Body of pancreas (tissue), 4 donors: ENCODE data around the gene EFNB1. TPM values are rescaled to one million over a fixed set of nuclear protein-coding genes. Genes with fewer than 3 reads are reported as not detected.

ENCODE experiments used
- ATAC-seq: fragments of 150-250 bp; one replicate; pipeline ENCODE4 v1.9.1; 2016
- DNase-seq, 4 donors: peaks; one replicate each; pipeline ENCODE4 v3.0.0-alpha.2; 2019
- H3K27ac ChIP-seq, 4 donors: fragments of 200-600 bp; sonication (generic); 1 replicate in 3 of 4; 2 replicates in 1 of 4; pipeline versions ENCODE4 v1.5.1 to v1.6.1; 2016 to 2019; ENCODE audit warnings: mild to moderate bottlenecking in 1 of 4, mixed read lengths in 1 of 4, moderate library complexity in 1 of 4
- H3K27me3 ChIP-seq, 2 donors: fragments of 200-600 bp; sonication (generic); one replicate each; pipeline ENCODE4 v1.6.0; 2016; ENCODE audit warnings: mild to moderate bottlenecking in 1 of 2
- H3K36me3 ChIP-seq, 2 donors: fragments of 200-600 bp; sonication (generic); replicated peaks in 1 of 2; 2 replicates each; pipeline ENCODE4 v1.5.1; 2016; ENCODE audit warnings: low read depth in 2 of 2; ENCODE audit not compliant: insufficient read depth in 1 of 2
- H3K4me1 ChIP-seq: fragments of 200-600 bp; sonication (generic); one replicate; pipeline ENCODE4 v1.6.0; 2016
- H3K4me3 ChIP-seq, 2 donors: fragments of 200-600 bp; sonication (generic); 1 replicate in 1 of 2; 2 replicates in 1 of 2; pipeline ENCODE4 v1.5.1; 2016 to 2019
- H3K9me3 ChIP-seq, 3 donors: fragments of 200-600 bp; sonication (generic); 1 replicate in 2 of 3; 2 replicates in 1 of 3; pipeline ENCODE4 v1.5.1; 2016
- POLR2A ChIP-seq, 3 donors: fragments of 450-650 bp; IDR thresholded peaks; one replicate each; pipeline ENCODE4 v1.6.1; 2016; ENCODE audit warnings: antibody characterized with exemption in 3 of 3, mild to moderate bottlenecking in 2 of 3
- WGBS, 2 donors: methylation state at CpG; one replicate each; pipeline ENCODE4 v1.1.5; 2017; 5-methylcytosine and 5-hydroxymethylcytosine counted together
- intact Hi-C: fragments of 100-400 bp; cut with DNase I; formaldehyde crosslinking; loops from one replicate; pipeline ENCODE4 v1.15.1; 2023
- total RNA-seq, 2 donors: library from RNA; depleted of rRNA; stranded (reverse); fragments of >200 nt; gene quantifications; one replicate each; pipeline ENCODE4 v1.1.0, GENCODE V29; 2016
- TF ChIP-seq, protein P1 (sequence below), 7 experiments: fragments of 450-650 bp in 4 of 7; fragments of 200-600 bp in 3 of 7; sonication (generic) in 3 of 7; IDR thresholded peaks; one replicate each; pipeline ENCODE4 v1.5.1; 2016 to 2019; ENCODE audit warnings: antibody characterized with exemption in 7 of 7

Gene EFNB1
- total RNA-seq, 2 donors from 2014 or later = 10.9 to 12.5 TPM

DNA sequence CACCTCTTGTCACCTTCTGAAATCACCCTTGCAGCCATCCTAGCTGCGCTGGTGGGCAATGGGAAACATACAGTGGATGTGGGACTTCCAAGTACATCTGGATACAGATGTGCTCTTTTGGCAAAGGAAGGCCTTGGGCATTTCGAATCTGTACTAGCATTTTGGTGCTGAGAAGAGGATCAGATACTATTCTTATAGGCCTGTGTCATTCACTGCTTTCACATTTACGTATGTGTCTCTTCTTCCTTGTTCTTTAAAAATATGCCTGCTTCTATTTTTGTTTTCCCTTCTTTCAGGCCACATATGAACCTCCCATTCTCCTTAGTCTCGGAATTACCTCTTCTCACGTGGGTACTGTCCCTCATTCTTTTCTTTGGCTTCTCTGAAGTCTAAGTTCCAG lies 53.1 kb downstream of the EFNB1 start:
- WGBS, 2 donors = 72 to 91% methylated on average over 3 to 5 of the region's 5 CpGs
- intact Hi-C loops = no loop called here

DNA sequence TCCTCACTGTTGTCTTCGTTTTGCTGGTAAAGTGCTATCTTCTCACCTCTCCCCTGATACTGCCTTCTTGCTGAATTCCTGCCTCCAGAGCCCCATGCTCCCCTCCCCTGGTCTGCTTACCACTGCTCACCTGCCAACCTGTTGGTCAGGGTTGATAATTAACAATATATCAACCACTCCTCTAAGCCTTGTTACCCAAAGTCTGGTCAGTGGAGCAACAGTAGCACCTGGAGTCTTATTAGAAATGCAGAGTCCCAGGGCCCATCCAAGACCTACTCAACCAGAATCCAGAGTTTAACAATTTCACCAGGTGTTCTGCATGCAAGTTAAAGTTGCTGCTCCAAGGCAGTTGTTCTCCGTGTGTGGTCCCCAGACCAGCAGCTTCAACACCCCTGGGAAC lies 55.0 kb downstream of the EFNB1 start:
- DNase-seq = no peak

More for the DNA sequence above, 53.1 kb downstream of the EFNB1 start:
- DNase-seq (no peak), ATAC-seq (no peak)
- Histone ChIP-seq H3K36me3 (no peaks in the 10 kb centered on the region), H3K4me1 (no peaks in the 10 kb centered on the region), H3K4me3 (no peak overlapping the region), H3K9me3 (no peaks in the 10 kb centered on the region), H3K27me3 (no peaks in the 10 kb centered on the region), H3K27ac (no peak overlapping the region)
- no peak for TF ChIP-seq POLR2A (IDR thresholded peaks at IDR 0.05)
- TF ChIP-seq, protein P1, sequence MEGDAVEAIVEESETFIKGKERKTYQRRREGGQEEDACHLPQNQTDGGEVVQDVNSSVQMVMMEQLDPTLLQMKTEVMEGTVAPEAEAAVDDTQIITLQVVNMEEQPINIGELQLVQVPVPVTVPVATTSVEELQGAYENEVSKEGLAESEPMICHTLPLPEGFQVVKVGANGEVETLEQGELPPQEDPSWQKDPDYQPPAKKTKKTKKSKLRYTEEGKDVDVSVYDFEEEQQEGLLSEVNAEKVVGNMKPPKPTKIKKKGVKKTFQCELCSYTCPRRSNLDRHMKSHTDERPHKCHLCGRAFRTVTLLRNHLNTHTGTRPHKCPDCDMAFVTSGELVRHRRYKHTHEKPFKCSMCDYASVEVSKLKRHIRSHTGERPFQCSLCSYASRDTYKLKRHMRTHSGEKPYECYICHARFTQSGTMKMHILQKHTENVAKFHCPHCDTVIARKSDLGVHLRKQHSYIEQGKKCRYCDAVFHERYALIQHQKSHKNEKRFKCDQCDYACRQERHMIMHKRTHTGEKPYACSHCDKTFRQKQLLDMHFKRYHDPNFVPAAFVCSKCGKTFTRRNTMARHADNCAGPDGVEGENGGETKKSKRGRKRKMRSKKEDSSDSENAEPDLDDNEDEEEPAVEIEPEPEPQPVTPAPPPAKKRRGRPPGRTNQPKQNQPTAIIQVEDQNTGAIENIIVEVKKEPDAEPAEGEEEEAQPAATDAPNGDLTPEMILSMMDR (IDR thresholded peaks at IDR 0.05) = no peak

DNA sequence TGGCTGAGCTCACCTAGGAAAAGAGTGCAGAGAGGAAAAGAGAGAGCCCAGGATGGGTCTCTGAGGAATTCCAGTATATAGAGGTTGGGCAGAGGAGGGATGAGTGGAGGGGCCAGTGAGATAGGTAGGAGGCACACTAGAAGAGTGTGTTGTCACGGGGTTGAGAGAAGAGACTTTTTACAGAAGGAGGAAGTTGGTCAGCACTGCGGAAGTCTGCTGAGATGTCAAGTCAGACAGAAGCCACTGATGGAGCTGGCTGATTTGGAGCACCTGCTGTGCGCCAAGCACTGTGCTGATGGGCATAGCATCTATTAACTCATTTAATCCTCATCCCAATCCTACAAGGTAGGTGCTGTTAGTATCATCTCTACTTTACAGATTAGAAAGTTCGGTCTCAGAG lies 60.4 kb downstream of the EFNB1 start:
- H3K4me1 ChIP-seq = no peaks in the 10 kb centered on the region
- H3K27ac ChIP-seq = no peak overlapping the region
- H3K36me3 ChIP-seq = no peaks in the 10 kb centered on the region
- DNase-seq (no peak), ATAC-seq (no peak)
- H3K4me3 ChIP-seq = no peak overlapping the region
- no peaks in the 10 kb centered on the region for H3K9me3 ChIP-seq
- 86 to 100% methylated on average over 2 to 4 of the region's 4 CpGs for WGBS, 2 donors
- H3K27me3 ChIP-seq = no peaks in the 10 kb centered on the region
- intact Hi-C loops = no loop called here
- TF ChIP-seq POLR2A (IDR thresholded peaks at IDR 0.05) = no peak
- TF ChIP-seq, protein P1 (IDR thresholded peaks at IDR 0.05) = no peak

More for the DNA sequence above, 55.0 kb downstream of the EFNB1 start:
- Histone ChIP-seq H3K4me3 (no peak overlapping the region), H3K27me3 (no peaks in the 10 kb centered on the region), H3K27ac (no peak overlapping the region), H3K4me1 (no peaks in the 10 kb centered on the region), H3K36me3 (no peaks in the 10 kb centered on the region), H3K9me3 (no peaks in the 10 kb centered on the region)
- no peak for ATAC-seq
- intact Hi-C loops = no loop called here
- 11 to 32% methylated on average over 1 to 2 of the region's 2 CpGs for WGBS, 2 donors
- TF ChIP-seq, protein P1 (IDR thresholded peaks at IDR 0.05) = peak in 1 of 7 experiments; percentile 5
- no peak for TF ChIP-seq POLR2A (IDR thresholded peaks at IDR 0.05)

Other genes starting within 250 kb of the EFNB1 start
- gene STARD8, start 181.4 kb upstream of the EFNB1 start, total RNA-seq = 1 to 10 TPM; 6.0 to 9.6 TPM